Caco-2 (cell line): Measurements from ENCODE around the gene ABI3. TPM values are rescaled to one million over a fixed set of nuclear protein-coding genes. Genes with fewer than 3 reads are reported as not detected.

Source experiments
- BruUV-seq: library from RNA; stranded (reverse); fragments of 400-500 nt; replicated peaks from 2 replicates; lab custom pipeline; 2021; lab: Mats Ljungman, UMichigan
- CTCF ChIA-PET: fragments of 300-600 bp; sonication (Branson Sonifier 250); formaldehyde crosslinking; loops from one replicate; lab custom pipeline; 2022; ENCODE audit warnings: antibody characterized with exemption; lab: Charles Lee
- POLR2A ChIA-PET: fragments of 300-600 bp; sonication (Branson Sonifier 250); formaldehyde crosslinking; loops from one replicate; lab custom pipeline; 2022; ENCODE audit warnings: antibody characterized with exemption; lab: Charles Lee
- DNase-seq, 2 experiments: peaks; one replicate each; pipeline versions ENCODE4 v3.0.0 to v3.0.0-alpha.2; 2020 to 2022
- H3K27me3 ChIP-seq: replicated peaks from 2 replicates; pipeline ENCODE4 v1.6.0; 2011; ENCODE audit warnings: low read length; ENCODE audit not compliant: control insufficient read depth, insufficient read depth
- H3K36me3 ChIP-seq: 2 replicates; pipeline ENCODE4 v1.5.1; 2011; ENCODE audit warnings: low read length; ENCODE audit not compliant: control insufficient read depth, insufficient read depth
- H3K4me1 ChIP-seq: fragments of 250-450 bp; sonication (Bioruptor Pico); 2 replicates; pipeline ENCODE4 v1.5.1; 2020; ENCODE audit warnings: mild to moderate bottlenecking
- H3K4me3 ChIP-seq: 2 replicates; pipeline ENCODE4 v1.5.1; 2011; ENCODE audit warnings: low read depth, mild to moderate bottlenecking, control low read depth, low read length
- H3K9me3 ChIP-seq: fragments of 250-450 bp; sonication (Bioruptor Pico); 2 replicates; pipeline ENCODE4 v1.5.1; 2020; ENCODE audit warnings: mild to moderate bottlenecking, moderate library complexity
- H3K27ac Mint-ChIP-seq: one replicate; pipeline ENCODE4 v1.8.0; 2022; ENCODE audit warnings: mixed read lengths; ENCODE audit not compliant: unreplicated experiment
- H3K27me3 Mint-ChIP-seq: one replicate; pipeline ENCODE4 v1.8.0; 2022; ENCODE audit warnings: mixed read lengths; ENCODE audit not compliant: insufficient read depth, unreplicated experiment
- H3K36me3 Mint-ChIP-seq: one replicate; pipeline ENCODE4 v1.8.0; 2022; ENCODE audit warnings: mild to moderate bottlenecking, mixed read lengths; ENCODE audit not compliant: insufficient read depth, unreplicated experiment
- H3K4me1 Mint-ChIP-seq: one replicate; pipeline ENCODE4 v1.8.0; 2022; ENCODE audit warnings: low read depth, mixed read lengths; ENCODE audit not compliant: unreplicated experiment
- H3K4me3 Mint-ChIP-seq: one replicate; pipeline ENCODE4 v1.8.0; 2022; ENCODE audit warnings: mild to moderate bottlenecking, moderate library complexity, mixed read lengths; ENCODE audit not compliant: unreplicated experiment
- H3K9me3 Mint-ChIP-seq: one replicate; pipeline ENCODE4 v1.8.0; 2022; ENCODE audit warnings: mixed read lengths; ENCODE audit not compliant: unreplicated experiment
- CTCF ChIP-seq, 2 experiments: fragments of 200-600 bp in 1 of 2; IDR thresholded peaks; 1 replicate in 1 of 2; 2 replicates in 1 of 2; pipeline versions ENCODE4 v1.5.1 to v1.8.0; 2011 to 2022; ENCODE audit warnings: antibody characterized with exemption in 1 of 2, control low read depth in 1 of 2, inconsistent platforms in 1 of 2, low read depth in 1 of 2, low read length in 1 of 2, mild to moderate bottlenecking in 1 of 2, moderate library complexity in 1 of 2; ENCODE audit not compliant: insufficient read depth in 1 of 2, severe bottlenecking in 1 of 2, unreplicated experiment in 1 of 2
- intact Hi-C: fragments of 100-400 bp; cut with micrococcal nuclease; formaldehyde crosslinking; loops from one replicate; pipeline ENCODE4 v1.10.0; 2022; ENCODE audit not compliant: unreplicated experiment
- total RNA-seq: library from RNA; stranded (reverse); gene quantifications from 2 replicates; pipeline ENCODE4 v1.2.3, GENCODE V29; 2022

The ABI3 gene
- total RNA-seq, 1 experiment from 2014 or later = not detected

- DNase-seq = no peak
- no peak overlapping the region for H3K4me3 Mint-ChIP-seq
- no TSS peak for BruUV-seq
- H3K9me3 Mint-ChIP-seq = no peaks in the 10 kb centered on the region
- intact Hi-C loops = no loop called here
- CTCF ChIA-PET = no interaction called here
- TF ChIP-seq CTCF (IDR thresholded peaks at IDR 0.05; ENCODE audit: insufficient read depth in 1 of 2, low read depth in 1 of 2, low read length in 1 of 2, severe bottlenecking in 1 of 2, unreplicated experiment in 1 of 2) = no peak
- H3K4me3 ChIP-seq = no peak overlapping the region
- POLR2A ChIA-PET = no interaction called here
- H3K36me3 ChIP-seq = no peaks in the 10 kb centered on the region
- H3K4me1 ChIP-seq = no peaks in the 10 kb centered on the region
- no peaks in the 10 kb centered on the region for H3K9me3 ChIP-seq
- no peaks in the 10 kb centered on the region for H3K36me3 Mint-ChIP-seq
- H3K27me3 ChIP-seq = no peaks in the 10 kb centered on the region
- H3K27ac Mint-ChIP-seq = no peak overlapping the region
- no peaks in the 10 kb centered on the region for H3K27me3 Mint-ChIP-seq
- H3K4me1 Mint-ChIP-seq = no peaks in the 10 kb centered on the region
Measured at GRCh38 chr17:49249890-49250522, 39.5 kb downstream of the ABI3 start.

- H3K9me3 ChIP-seq = no peaks in the 10 kb centered on the region
- no peaks in the 10 kb centered on the region for H3K27me3 ChIP-seq
- H3K4me3 ChIP-seq = no peak overlapping the region
- H3K4me1 ChIP-seq = no peaks in the 10 kb centered on the region
- H3K36me3 ChIP-seq = no peaks in the 10 kb centered on the region
- POLR2A ChIA-PET = no interaction called here
- DNase-seq = peak; percentile 51 to 67
- BruUV-seq = no TSS peak
- no peaks in the 10 kb centered on the region for H3K36me3 Mint-ChIP-seq
- peak; percentile 7 to 45 for TF ChIP-seq CTCF (IDR thresholded peaks at IDR 0.05; ENCODE audit: insufficient read depth in 1 of 2, low read depth in 1 of 2, low read length in 1 of 2, severe bottlenecking in 1 of 2, unreplicated experiment in 1 of 2)
- H3K27ac Mint-ChIP-seq = no peak overlapping the region
- no peaks in the 10 kb centered on the region for H3K27me3 Mint-ChIP-seq
- no peaks in the 10 kb centered on the region for H3K4me1 Mint-ChIP-seq
- H3K9me3 Mint-ChIP-seq = no peaks in the 10 kb centered on the region
- CTCF ChIA-PET = interaction anchor here (0.5 to 0.6 kb wide), 2 partner anchors 110 to 1712 kb away, joined by 3 to 4 read pairs; no protein-coding TSS in a partner anchor
- no peak overlapping the region for H3K4me3 Mint-ChIP-seq
- intact Hi-C loops = no loop called here
Measured at GRCh38 chr17:49252148-49252695, 41.7 kb downstream of the ABI3 start.

GRCh38 chr17:49254066-49254465, 43.6 kb downstream of the ABI3 start:
- ChIA-PET POLR2A (interaction anchor here (0.5 kb wide), 1 partner anchor 11 kb away, joined by 4 read pairs; no protein-coding TSS in a partner anchor), CTCF (interaction anchor here (0.6 to 1.5 kb wide), 6 partner anchors 14 to 85 kb away, joined by 3 to 5 read pairs (median 4); no protein-coding TSS in a partner anchor)
- intact Hi-C loops = no loop called here
- Mint-ChIP-seq H3K4me1 (no peaks in the 10 kb centered on the region), H3K4me3 (no peak overlapping the region), H3K36me3 (no peaks in the 10 kb centered on the region), H3K27ac (no peak overlapping the region), H3K27me3 (no peaks in the 10 kb centered on the region), H3K9me3 (no peaks in the 10 kb centered on the region)
- TF ChIP-seq CTCF (IDR thresholded peaks at IDR 0.05; ENCODE audit: insufficient read depth in 1 of 2, low read depth in 1 of 2, low read length in 1 of 2, severe bottlenecking in 1 of 2, unreplicated experiment in 1 of 2) = peak in 1 of 2 experiments; percentile 25
- Histone ChIP-seq H3K9me3 (no peaks in the 10 kb centered on the region), H3K27me3 (no peaks in the 10 kb centered on the region), H3K4me3 (no peak overlapping the region), H3K4me1 (no peaks in the 10 kb centered on the region), H3K36me3 (no peaks in the 10 kb centered on the region)
- no TSS peak for BruUV-seq
- no peak for DNase-seq
